Progenitor cell of endocrine pancreas (in vitro differentiated cells): Measurements from ENCODE around the gene DIP2C. TPM values are rescaled to one million over a fixed set of nuclear protein-coding genes. Genes with fewer than 3 reads are reported as not detected.
A peak's percentile ranks its signal among the peaks of the same experiment; 100 is the strongest.

Experiments
- DNase-seq: peaks from one replicate; pipeline ENCODE4 v3.0.0; 2021; ENCODE audit warnings: low spot score; ENCODE audit not compliant: unreplicated experiment
- H3K27ac Mint-ChIP-seq: 2 replicates; pipeline ENCODE4 v1.8.0; 2021; ENCODE audit warnings: mild to moderate bottlenecking, moderate library complexity, mixed read lengths
- H3K27me3 Mint-ChIP-seq: 2 replicates; pipeline ENCODE4 v1.8.0; 2021; ENCODE audit warnings: mixed read lengths
- H3K36me3 Mint-ChIP-seq: 2 replicates; pipeline ENCODE4 v1.8.0; 2022; ENCODE audit warnings: mixed read lengths; ENCODE audit not compliant: insufficient read depth
- H3K4me1 Mint-ChIP-seq: 2 replicates; pipeline ENCODE4 v1.8.0; 2021; ENCODE audit warnings: low read depth, mixed read lengths
- H3K4me3 Mint-ChIP-seq: 2 replicates; pipeline ENCODE4 v1.8.0; 2021; ENCODE audit warnings: low read depth, mild to moderate bottlenecking, moderate library complexity, mixed read lengths
- H3K9me3 Mint-ChIP-seq: 2 replicates; pipeline ENCODE4 v1.8.0; 2021; ENCODE audit warnings: low read depth, mixed read lengths
- CTCF ChIP-seq: fragments of 200-600 bp; sonication (generic); IDR thresholded peaks from one replicate; pipeline ENCODE4 v1.5.0; 2021; ENCODE audit warnings: antibody characterized with exemption, mild to moderate bottlenecking; ENCODE audit not compliant: unreplicated experiment
- total RNA-seq: library from RNA; stranded (reverse); gene quantifications from 2 replicates; pipeline ENCODE4 v1.2.1, GENCODE V29; 2021

The DIP2C gene
- total RNA-seq, 1 donor from 2014 or later: 27.2 TPM

- Mint-ChIP-seq H3K9me3 (no peaks in the 10 kb centered on the region), H3K27ac (peak overlapping the region; percentile 76), H3K4me3 (peak overlapping the region; percentile 24), H3K4me1 (peaks cover 29% of the 10 kb centered on the region), H3K27me3 (no peaks in the 10 kb centered on the region), H3K36me3 (no peaks in the 10 kb centered on the region)
- no peak for TF ChIP-seq CTCF
- DNase-seq: no peak
Measured at GRCh38 chr10:546451-546850, 143.0 kb downstream of the DIP2C start.

GRCh38 chr10:543862-544822 is 145.3 kb downstream of the DIP2C start:
- TF ChIP-seq CTCF: no peak
- H3K4me1 Mint-ChIP-seq: peaks cover 26% of the 10 kb centered on the region
- no peak for DNase-seq
- no peaks in the 10 kb centered on the region for H3K36me3 Mint-ChIP-seq
- no peak overlapping the region for H3K27ac Mint-ChIP-seq
- no peaks in the 10 kb centered on the region for H3K27me3 Mint-ChIP-seq
- H3K9me3 Mint-ChIP-seq: no peaks in the 10 kb centered on the region
- no peak overlapping the region for H3K4me3 Mint-ChIP-seq

GRCh38 chr10:543131-543530 is 146.3 kb downstream of the DIP2C start:
- H3K27ac Mint-ChIP-seq: no peak overlapping the region

GRCh38 chr10:541750-542371 is 147.6 kb downstream of the DIP2C start:
- Mint-ChIP-seq H3K4me3 (peak overlapping the region; percentile 5), H3K36me3 (no peaks in the 10 kb centered on the region), H3K9me3 (no peaks in the 10 kb centered on the region), H3K27me3 (no peaks in the 10 kb centered on the region), H3K4me1 (peaks cover 15% of the 10 kb centered on the region), H3K27ac (peak overlapping the region; percentile 16)
- no peak for DNase-seq
- TF ChIP-seq CTCF: no peak

More at GRCh38 chr10:543131-543530, 146.3 kb downstream of the DIP2C start:
- no peaks in the 10 kb centered on the region for H3K9me3 Mint-ChIP-seq
- TF ChIP-seq CTCF: no peak
- H3K4me1 Mint-ChIP-seq: peaks cover 23% of the 10 kb centered on the region
- DNase-seq: no peak
- no peak overlapping the region for H3K4me3 Mint-ChIP-seq
- no peaks in the 10 kb centered on the region for H3K27me3 Mint-ChIP-seq
- no peaks in the 10 kb centered on the region for H3K36me3 Mint-ChIP-seq

- H3K27ac Mint-ChIP-seq: no peak overlapping the region
- peaks cover 10% of the 10 kb centered on the region for H3K4me1 Mint-ChIP-seq
- DNase-seq: no peak
- no peak overlapping the region for H3K4me3 Mint-ChIP-seq
- H3K27me3 Mint-ChIP-seq: no peaks in the 10 kb centered on the region
- H3K9me3 Mint-ChIP-seq: no peaks in the 10 kb centered on the region
- no peaks in the 10 kb centered on the region for H3K36me3 Mint-ChIP-seq
- TF ChIP-seq CTCF: no peak
Measured at GRCh38 chr10:541041-541440, 148.4 kb downstream of the DIP2C start.
